SIG-M5 (cell line): Measurements from ENCODE around the gene FTO.

Experiments
- DNase-seq: peaks from one replicate; lab custom pipeline; 2025; lab: John Stamatoyannopoulos, UW

Gene FTO

DNA sequence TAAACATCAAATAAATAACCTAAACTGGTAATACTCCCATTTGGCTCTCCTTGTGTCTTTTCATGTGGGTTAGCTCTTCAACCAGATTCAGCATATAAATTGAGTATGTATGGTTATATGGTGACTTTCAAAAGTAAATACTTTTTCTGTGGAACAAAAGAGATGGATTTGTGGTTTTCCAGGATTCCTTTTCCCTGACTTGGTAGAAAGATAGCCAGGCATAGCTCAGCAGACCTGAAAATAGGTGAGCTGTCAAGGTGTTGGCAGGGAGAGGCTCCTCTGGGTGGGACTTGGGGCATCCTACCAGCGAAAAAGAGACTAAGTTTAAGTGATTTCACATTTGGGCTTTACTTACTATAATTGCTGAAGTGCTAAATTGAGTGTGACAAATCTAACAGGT is 80.3 kb downstream of the FTO start:
- no peak for DNase-seq

DNA sequence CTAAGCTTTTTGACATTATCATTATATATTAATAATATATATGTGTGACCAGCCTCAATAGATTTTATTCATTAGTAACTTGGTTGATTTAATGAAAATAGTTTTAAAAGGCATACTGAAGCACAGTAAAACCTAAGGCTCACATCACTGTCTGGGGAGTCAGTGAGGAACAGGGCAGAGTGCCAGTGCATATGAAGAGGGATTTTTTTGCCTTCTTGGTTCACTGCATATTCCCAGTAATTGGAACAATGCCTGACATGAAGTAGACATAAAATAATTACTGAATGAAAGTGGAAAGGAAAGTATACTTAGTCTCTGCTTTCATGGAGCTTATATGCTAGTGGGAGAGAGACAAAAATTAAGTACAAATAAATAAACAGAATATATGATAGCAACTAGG is 81.1 kb downstream of the FTO start:
- no peak for DNase-seq

- no peak for DNase-seq
These were observed 82.0 kb downstream of the FTO start for GRCh38 chr16:53785916-53786315.

GRCh38 chr16:53787423-53787822 is 83.5 kb downstream of the FTO start:
- DNase-seq, result no peak

DNA sequence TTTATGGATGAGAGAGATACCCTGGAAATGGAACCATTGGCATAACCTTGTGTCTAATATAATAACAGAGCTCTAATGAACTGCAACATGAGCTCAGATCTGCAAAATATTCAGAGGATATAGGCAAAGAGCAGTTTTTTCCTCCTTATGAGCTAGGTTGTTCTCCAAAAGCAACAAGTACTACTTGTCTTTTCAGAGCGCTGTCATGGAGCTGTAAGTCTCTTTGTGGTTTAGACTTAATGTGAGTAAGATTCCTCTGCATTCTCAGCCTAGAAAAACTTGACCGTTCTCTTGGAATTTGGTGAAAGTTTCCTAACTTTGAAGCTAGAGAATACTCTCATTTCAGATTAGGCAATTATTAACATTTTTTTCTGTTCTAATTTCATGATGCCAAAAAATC is 85.2 kb downstream of the FTO start:
- DNase-seq, result no peak

- no peak for DNase-seq
These were observed 88.4 kb downstream of the FTO start for GRCh38 chr16:53792161-53792951.

DNA sequence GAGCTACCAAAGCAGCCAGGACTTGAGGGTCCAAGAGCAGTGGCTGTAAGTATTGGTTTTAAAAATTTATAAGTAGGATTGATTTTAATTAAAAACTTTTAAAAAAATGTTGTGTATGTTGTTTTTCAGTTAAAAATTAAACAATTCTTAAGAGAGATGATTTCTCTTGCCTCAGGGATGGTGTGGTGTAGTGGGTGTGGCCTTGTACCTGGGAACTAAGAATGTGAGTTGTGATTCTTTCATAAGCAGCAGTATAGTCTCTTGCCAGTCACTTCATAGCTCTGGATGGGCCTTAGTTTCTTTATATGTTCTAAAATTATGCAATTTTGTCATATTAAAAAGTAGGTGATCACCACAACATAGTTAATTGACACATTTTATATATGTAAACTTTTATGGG is 99.5 kb downstream of the FTO start:
- no peak for DNase-seq

DNA sequence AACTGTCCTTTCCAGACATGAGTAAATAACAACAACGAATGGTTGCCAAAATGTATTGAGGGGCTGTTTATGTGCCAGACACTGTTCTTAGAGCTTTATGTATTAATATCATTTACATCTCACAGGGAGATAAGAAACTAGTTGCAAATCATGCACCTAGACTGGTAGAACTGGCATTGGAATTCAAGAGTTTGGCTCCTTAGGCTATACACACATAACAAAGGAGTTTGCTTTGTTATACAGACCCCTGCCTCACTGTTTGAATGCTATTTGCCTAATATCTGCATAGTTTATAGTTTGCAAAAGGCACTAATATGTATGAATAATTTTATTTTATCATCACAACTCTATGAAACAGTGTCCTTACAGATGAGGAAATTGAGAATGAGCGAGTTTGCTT is 100.0 kb downstream of the FTO start:
- no peak for DNase-seq

GRCh38 chr16:53804467-53804866 is 100.5 kb downstream of the FTO start:
- DNase-seq, result no peak

- DNase-seq, result no peak
These were observed 101.2 kb downstream of the FTO start for GRCh38 chr16:53805113-53805512.

GRCh38 chr16:53805752-53806151 is 101.8 kb downstream of the FTO start:
- no peak for DNase-seq

DNA sequence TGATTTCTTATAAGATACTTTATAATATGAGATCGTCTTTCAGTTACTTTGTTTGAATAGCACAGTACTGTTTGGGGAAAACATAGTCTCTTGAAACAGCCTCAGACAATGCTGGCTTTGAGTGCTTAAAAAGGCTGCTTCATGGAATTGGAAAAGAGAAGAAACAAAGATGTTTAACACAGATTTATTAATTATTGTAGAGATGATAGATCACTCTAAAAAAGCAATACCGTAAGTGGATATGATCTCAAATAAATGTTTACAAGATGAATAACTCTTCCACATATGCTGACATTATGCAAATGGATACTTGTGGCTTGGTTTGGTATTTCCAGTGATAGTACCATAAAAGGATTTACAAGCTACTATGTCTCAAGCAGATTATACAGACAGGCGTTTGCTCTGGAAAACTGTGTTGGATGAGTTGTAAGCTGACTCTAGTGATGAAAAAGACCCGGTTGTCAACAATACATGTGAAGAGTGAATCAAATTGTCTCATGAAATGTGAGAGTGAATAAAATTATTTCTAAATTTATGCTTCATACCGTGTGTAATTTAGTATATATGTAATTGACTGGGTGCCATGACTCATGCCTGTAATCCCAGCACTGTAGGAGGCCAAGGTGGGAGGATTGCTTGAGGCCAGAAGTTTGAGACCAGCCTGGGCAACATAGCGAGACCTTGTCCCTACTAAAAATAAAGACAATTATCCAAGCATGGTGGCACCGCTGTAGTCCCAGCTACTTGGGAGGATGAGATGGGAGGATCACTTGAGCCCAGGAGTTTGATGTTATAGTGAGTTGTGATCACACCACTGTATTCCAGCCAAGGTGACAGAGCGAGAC is 105.4 kb downstream of the FTO start:
- no peak for DNase-seq

- DNase-seq, result no peak
These were observed 109.0 kb downstream of the FTO start for GRCh38 chr16:53812914-53813313.

DNA sequence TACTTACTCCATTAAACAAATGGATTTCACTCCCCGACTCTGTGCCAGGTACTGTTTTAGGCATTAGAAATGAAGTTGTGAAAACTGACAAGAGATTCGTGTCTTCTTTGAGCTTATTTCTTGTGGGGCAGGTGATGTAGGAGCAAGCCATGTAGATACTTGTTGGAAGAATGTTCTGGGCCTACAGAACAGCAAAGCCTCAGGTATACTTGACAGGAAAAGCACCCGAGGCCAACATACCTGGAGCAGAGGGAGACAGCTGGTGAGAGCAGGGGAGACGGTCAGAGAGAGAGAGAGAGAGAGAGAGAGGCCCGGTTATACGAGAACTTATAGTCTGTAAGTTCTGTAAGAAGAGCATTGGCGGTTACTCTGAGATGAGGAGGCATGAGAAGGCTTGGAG is 110.8 kb downstream of the FTO start:
- DNase-seq, result no peak

DNA sequence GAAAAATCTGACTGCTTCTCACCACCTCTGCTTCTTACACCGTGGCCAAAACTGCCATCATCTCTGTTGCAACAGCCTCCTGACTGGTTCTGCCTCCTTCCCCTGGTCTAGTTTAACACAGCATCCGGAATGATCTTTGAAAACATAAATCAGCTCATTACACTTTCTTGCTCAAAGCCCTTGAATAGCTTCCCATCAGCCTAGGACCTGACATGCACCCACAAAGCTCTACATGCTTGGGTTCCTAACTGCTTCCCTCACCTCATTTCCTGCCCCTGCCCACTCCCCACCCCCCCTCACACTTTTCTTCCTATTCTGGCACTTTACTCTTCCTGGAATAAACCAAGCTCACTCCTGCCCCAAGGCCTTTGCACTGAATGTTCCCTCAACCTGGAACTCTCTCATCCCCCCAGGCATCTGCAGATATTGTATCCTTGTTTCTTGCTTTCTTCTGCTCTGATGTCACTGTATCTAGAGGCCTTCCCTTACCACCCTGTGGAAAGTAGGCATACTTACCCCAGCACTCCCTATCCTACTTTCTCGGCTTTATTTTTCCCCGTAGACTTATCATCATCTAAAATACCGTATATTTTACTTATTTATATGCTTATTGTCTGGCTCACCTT is 112.4 kb downstream of the FTO start:
- no peak for DNase-seq

DNA sequence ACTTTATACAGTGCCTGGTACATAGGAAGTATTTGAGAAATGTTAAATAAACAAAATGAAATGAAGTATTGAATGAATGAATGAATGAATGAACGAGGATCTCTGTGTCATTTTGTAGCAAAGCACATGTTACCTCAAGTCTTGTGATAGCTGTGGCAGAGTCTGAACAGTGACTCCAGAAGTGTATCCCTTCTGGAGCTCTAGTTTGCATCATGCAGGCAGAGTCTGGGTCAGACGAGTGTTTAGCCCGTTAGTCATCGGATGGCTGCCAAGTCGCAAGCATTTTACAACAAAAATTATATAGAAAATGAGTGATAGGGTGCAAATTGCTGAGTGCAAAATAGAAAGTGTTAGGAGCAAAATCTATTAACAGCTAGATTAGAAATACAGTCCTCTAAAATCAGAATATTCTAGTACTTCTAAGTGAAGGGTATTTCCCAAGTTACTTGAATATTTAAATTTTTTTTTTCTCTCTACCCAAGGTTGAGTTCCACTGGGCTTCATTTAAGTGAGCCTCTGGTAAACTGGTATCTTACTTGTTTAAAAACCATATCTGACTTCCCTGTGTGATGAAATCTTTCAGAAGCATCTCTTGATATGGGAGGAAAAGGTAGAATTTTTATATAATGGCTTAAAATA is 113.3 kb downstream of the FTO start:
- no peak for DNase-seq

DNA sequence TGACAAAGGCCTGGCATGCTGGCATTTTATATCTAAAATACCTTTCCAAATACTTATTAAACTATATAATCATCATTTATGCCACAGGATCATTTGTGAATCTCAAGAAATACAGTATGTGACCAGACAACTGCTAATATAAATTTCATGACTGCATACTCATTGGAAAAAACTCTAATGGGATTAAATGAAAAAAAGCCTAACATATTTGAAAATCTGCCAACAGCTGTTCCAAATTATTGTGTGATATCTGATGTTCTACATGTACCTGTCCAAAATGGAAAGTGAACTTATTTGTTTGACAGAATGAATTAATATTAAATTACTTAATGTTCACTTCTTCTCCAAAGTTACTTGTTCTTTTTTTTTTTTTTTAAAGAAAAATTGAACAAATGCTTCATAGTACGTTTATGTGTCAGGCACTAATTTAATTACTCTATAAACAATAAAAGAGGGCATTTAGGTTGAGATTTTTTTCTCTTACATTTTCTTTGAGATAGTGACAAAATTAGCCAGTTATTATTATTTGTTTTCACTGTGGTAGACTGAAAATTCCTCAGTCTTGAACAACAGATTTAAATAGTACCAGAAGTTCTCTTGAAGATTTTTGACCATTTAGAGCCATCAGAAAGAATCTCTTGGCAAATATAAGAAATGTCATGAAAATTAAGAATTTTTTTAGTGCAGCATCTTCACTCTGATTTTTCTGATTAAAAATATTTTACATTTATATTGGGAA is 114.0 kb downstream of the FTO start:
- DNase-seq, result no peak

DNA sequence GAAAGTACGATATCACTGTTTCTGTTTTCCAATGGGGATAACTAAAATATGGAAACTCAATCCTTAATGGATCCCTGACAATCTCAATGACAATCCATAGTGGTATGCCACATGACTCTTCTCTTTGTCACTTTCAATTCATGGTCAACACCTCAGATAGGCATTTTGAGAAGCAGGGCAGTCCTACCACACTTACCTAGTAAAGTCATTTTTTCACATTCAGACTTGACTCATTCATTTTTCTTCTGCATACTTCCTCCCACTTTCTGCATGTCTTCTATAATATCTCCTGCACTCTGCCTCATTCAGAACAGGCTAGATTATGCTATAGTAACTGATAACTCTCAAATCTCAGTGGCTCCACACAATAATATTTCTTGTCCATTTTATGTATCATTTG is 117.5 kb downstream of the FTO start:
- no peak for DNase-seq

GRCh38 chr16:53821957-53822625 is 118.1 kb downstream of the FTO start:
- no peak for DNase-seq

- no peak for DNase-seq
These were observed 119.1 kb downstream of the FTO start for GRCh38 chr16:53822936-53823529.

DNA sequence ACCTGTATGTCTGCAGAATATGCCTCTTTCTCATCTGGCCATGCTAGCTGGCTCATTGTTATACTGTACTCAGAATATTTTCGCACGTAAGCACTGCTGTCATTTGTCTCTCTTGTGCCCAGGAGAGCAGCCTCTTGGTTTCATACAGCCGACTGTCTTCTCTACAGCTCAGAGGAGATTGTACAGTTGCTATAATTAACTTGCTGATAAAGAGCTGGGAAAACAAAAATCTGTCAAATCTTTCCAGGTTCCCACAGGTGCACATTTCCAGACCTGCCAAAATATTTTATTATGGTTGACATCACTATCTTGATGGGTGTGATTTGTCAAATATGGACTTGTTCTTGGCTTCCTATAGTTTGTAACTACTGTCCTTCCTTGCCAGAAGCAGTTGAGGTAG is 122.7 kb downstream of the FTO start:
- no peak for DNase-seq
